BJ (cell line): Measurements from ENCODE around the gene AMZ2. TPM values are rescaled to one million over a fixed set of nuclear protein-coding genes. Genes with fewer than 3 reads are reported as not detected.
"Not testable (repeated sequence)": the region's sequence is repeated elsewhere in the genome, so short reads cannot be mapped to it uniquely, and the experiment has no call there.

ENCODE experiments used
- CTCF ChIA-PET: fragments of 350-600 bp; formaldehyde crosslinking; extraction: SDS; loops from one replicate; lab custom pipeline; 2021; ENCODE audit warnings: antibody characterized with exemption, inconsistent platforms; lab: Yijun Ruan, JAX
- POLR2A ChIA-PET: fragments of 300-600 bp; sonication (Branson Sonifier 250); formaldehyde crosslinking; extraction: SDS; loops from one replicate; lab custom pipeline; 2021; ENCODE audit warnings: antibody characterized with exemption; lab: Charles Lee
- DNase-seq: peaks from one replicate; pipeline ENCODE4 v3.0.0-alpha.2; 2011; ENCODE audit warnings: low read depth
- H3K27me3 ChIP-seq: 2 replicates; pipeline ENCODE4 v1.6.0; 2011; ENCODE audit warnings: low read length; ENCODE audit not compliant: control insufficient read depth, insufficient read depth
- H3K36me3 ChIP-seq: 2 replicates; pipeline ENCODE4 v1.5.1; 2011; ENCODE audit warnings: low read length; ENCODE audit not compliant: control insufficient read depth, insufficient read depth
- H3K4me3 ChIP-seq: 2 replicates; pipeline ENCODE4 v1.5.1; 2011; ENCODE audit warnings: low read depth, mild to moderate bottlenecking, control low read depth, low read length
- CTCF ChIP-seq: IDR thresholded peaks from 2 replicates; pipeline ENCODE4 v1.5.1; 2011; ENCODE audit warnings: low read depth, mild to moderate bottlenecking, control low read depth, inconsistent platforms, low read length, moderate library complexity; ENCODE audit not compliant: insufficient read depth
- polyA plus RNA-seq: library from polyadenylated mRNA; depleted of rRNA; stranded (reverse); fragments of >200 nt; gene quantifications from 2 replicates; pipeline ENCODE4 v1.2.3, GENCODE V29; 2011

Gene AMZ2
- polyA plus RNA-seq, 1 experiment: 52.0 TPM

GRCh38 chr17:68277807-68278206 lies 30.0 kb downstream of the AMZ2 start:
- no peaks in the 10 kb centered on the region for H3K36me3 ChIP-seq
- POLR2A ChIA-PET: no interaction called here
- H3K27me3 ChIP-seq: no peaks in the 10 kb centered on the region
- CTCF ChIA-PET: interaction anchor here (0.7 kb wide), 1 partner anchor 121 kb away, joined by 3 read pairs; no protein-coding TSS in a partner anchor
- no peak overlapping the region for H3K4me3 ChIP-seq
- no peak for TF ChIP-seq CTCF
- DNase-seq: no peak

GRCh38 chr17:68281965-68282364 lies 34.1 kb downstream of the AMZ2 start:
- H3K4me3 ChIP-seq, H3K36me3 ChIP-seq, CTCF ChIA-PET, POLR2A ChIA-PET, DNase-seq, H3K27me3 ChIP-seq: not testable (repeated sequence)

- CTCF ChIA-PET: interaction anchor here (1.8 to 2.1 kb wide), 2 partner anchors 14 to 111 kb away, joined by 6 to 9 read pairs; no protein-coding TSS in a partner anchor
- POLR2A ChIA-PET: no interaction called here
- peaks cover 5% of the 10 kb centered on the region for H3K27me3 ChIP-seq
Measured at GRCh38 chr17:68288375-68288774, 40.5 kb downstream of the AMZ2 start.

GRCh38 chr17:68288804-68289203 lies 41.0 kb downstream of the AMZ2 start:
- Histone ChIP-seq H3K36me3 (no peaks in the 10 kb centered on the region), H3K27me3 (peaks cover 7% of the 10 kb centered on the region), H3K4me3 (no peak overlapping the region)
- no peak for TF ChIP-seq CTCF
- ChIA-PET CTCF (interaction anchor here (1.8 to 2.1 kb wide), 2 partner anchors 14 to 110 kb away, joined by 6 to 9 read pairs; no protein-coding TSS in a partner anchor), POLR2A (no interaction called here)
- DNase-seq: no peak

More at GRCh38 chr17:68288375-68288774, 40.5 kb downstream of the AMZ2 start:
- Histone ChIP-seq H3K4me3 (no peak overlapping the region), H3K36me3 (no peaks in the 10 kb centered on the region)
- TF ChIP-seq CTCF: no peak
- no peak for DNase-seq

- H3K36me3 ChIP-seq: no peaks in the 10 kb centered on the region
- no peak for TF ChIP-seq CTCF
- CTCF ChIA-PET: interaction anchor here (0.6 to 2.1 kb wide), 3 partner anchors 13 to 109 kb away, joined by 3 to 9 read pairs (median 6); no protein-coding TSS in a partner anchor
- POLR2A ChIA-PET: no interaction called here
- H3K27me3 ChIP-seq: peaks cover 8% of the 10 kb centered on the region
- DNase-seq: no peak
- no peak overlapping the region for H3K4me3 ChIP-seq
Measured at GRCh38 chr17:68289473-68289872, 41.6 kb downstream of the AMZ2 start.

- Histone ChIP-seq H3K36me3 (no peaks in the 10 kb centered on the region), H3K4me3 (no peak overlapping the region), H3K27me3 (peaks cover 9% of the 10 kb centered on the region)
- POLR2A ChIA-PET: no interaction called here
- TF ChIP-seq CTCF: no peak
- DNase-seq: no peak
- CTCF ChIA-PET: interaction anchor here (0.6 to 2.1 kb wide), 2 partner anchors 13 to 109 kb away, joined by 3 to 6 read pairs; no protein-coding TSS in a partner anchor
Measured at GRCh38 chr17:68289936-68290267, 42.1 kb downstream of the AMZ2 start.
